Measurements from ENCODE around the gene NKAIN4. TPM values are rescaled to one million over a fixed set of nuclear protein-coding genes. Genes with fewer than 3 reads are reported as not detected.

NKAIN4 gene
- total RNA-seq (2022; extraction: Qiagen RNA extraction): 3.9 to 6.9 TPM (median 4.7 TPM) in 5 replicates

GRCh38 chr20:63254232-63254605 lies at the start of gene NKAIN4:
NKAIN4 (minus strand) TSS chr20:63254463; CDS start chr20:63254450, 13 bp downstream.

GRCh38 chr20:63292904-63293303 lies 38.6 kb upstream of the NKAIN4 start, which contains the start of gene COL20A1:
COL20A1 (plus strand) TSS chr20:63293186; CDS start chr20:63295108, 1,922 bp downstream.

GRCh38 chr20:63272105-63273058 lies 18.1 kb upstream of the NKAIN4 start, which contains the start of gene ARFGAP1:
ARFGAP1 (plus strand) TSS chr20:63272813; CDS start chr20:63275581, 2,768 bp downstream.

GRCh38 chr20:63235399-63235983 lies 18.8 kb downstream of the NKAIN4 start, which contains the start of gene BIRC7:
BIRC7 (plus strand) TSS chr20:63235905; CDS start chr20:63236097, 192 bp downstream.

GRCh38 chr20:63216041-63216848 lies 38.0 kb downstream of the NKAIN4 start, which contains the start of gene YTHDF1:
YTHDF1 (minus strand) TSS chr20:63216131; CDS start chr20:63215892, 239 bp downstream.

Other genes with a start within 250 kb of the NKAIN4 start
- gene BHLHE23, start 247.5 kb downstream of the NKAIN4 start, total RNA-seq (2022; extraction: Qiagen RNA extraction): not detected in 5 replicates
- 45.5 to 52.1 TPM (median 49.7 TPM) in 5 replicates for gene YTHDF1, start 38.3 kb downstream of the NKAIN4 start, total RNA-seq (2022; extraction: Qiagen RNA extraction)
- 1.4 to 3.0 TPM (median 2.3 TPM) in 5 replicates for gene BIRC7, start 18.6 kb downstream of the NKAIN4 start, total RNA-seq (2022; extraction: Qiagen RNA extraction)
- gene ARFGAP1, start 18.4 kb upstream of the NKAIN4 start, total RNA-seq (2022; extraction: Qiagen RNA extraction): 45.2 to 68.0 TPM (median 57.2 TPM) in 5 replicates
- 0.34 to 1.1 TPM (median 0.67 TPM) in 5 replicates for gene COL20A1, start 38.7 kb upstream of the NKAIN4 start, total RNA-seq (2022; extraction: Qiagen RNA extraction)
- gene CHRNA4, start 106.9 kb upstream of the NKAIN4 start, total RNA-seq (2022; extraction: Qiagen RNA extraction): 0.14 to 0.53 TPM (median 0.38 TPM) in 5 replicates
- gene KCNQ2, start 218.2 kb upstream of the NKAIN4 start, total RNA-seq (2022; extraction: Qiagen RNA extraction): 0.22 to 0.64 TPM (median 0.44 TPM) in 5 replicates
- gene EEF1A2, start 244.6 kb upstream of the NKAIN4 start, total RNA-seq (2022; extraction: Qiagen RNA extraction): 138 to 177 TPM (median 153 TPM) in 5 replicates